HG02623 (cell line): ENCODE measurements around the gene ARFGEF2.
"Not testable (repeated sequence)": the region's sequence is repeated elsewhere in the genome, so short reads cannot be mapped to it uniquely, and the experiment has no call there.

ENCODE experiments used
- ATAC-seq: cut with Tn5 transposase; IDR thresholded peaks from one replicate; pipeline ENCODE4 v1.9.1; 2021; ENCODE audit warnings: moderate library complexity; ENCODE audit not compliant: unreplicated experiment

The ARFGEF2 gene

GRCh38 chr20:48921168-48921882 lies at the start of gene ARFGEF2:
Gene ARFGEF2 (plus strand): TSS chr20:48921711. CDS start chr20:48921890, 179 bp downstream.
- peak; percentile 80 for ATAC-seq

- no peak for ATAC-seq
These were observed 46.1 kb upstream of the ARFGEF2 start for GRCh38 chr20:48875233-48875913.

- no peak for ATAC-seq
These were observed 45.6 kb upstream of the ARFGEF2 start for GRCh38 chr20:48875914-48876240.

GRCh38 chr20:48877304-48877703 lies 44.2 kb upstream of the ARFGEF2 start:
- ATAC-seq = no peak

- ATAC-seq = no peak
These were observed 42.8 kb upstream of the ARFGEF2 start for GRCh38 chr20:48878534-48879248.

GRCh38 chr20:48879612-48880245 lies 41.8 kb upstream of the ARFGEF2 start:
- ATAC-seq = no peak

GRCh38 chr20:48880331-48880730 lies 41.2 kb upstream of the ARFGEF2 start:
- no peak for ATAC-seq

- no peak for ATAC-seq
These were observed 40.4 kb upstream of the ARFGEF2 start for GRCh38 chr20:48880981-48881657.

GRCh38 chr20:48885237-48885636 lies 36.3 kb upstream of the ARFGEF2 start:
- ATAC-seq = no peak

- ATAC-seq = no peak
These were observed 35.3 kb upstream of the ARFGEF2 start for GRCh38 chr20:48886194-48886593.

GRCh38 chr20:48886811-48887210 lies 34.7 kb upstream of the ARFGEF2 start:
- no peak for ATAC-seq

- ATAC-seq = not testable (repeated sequence)
These were observed 33.0 kb upstream of the ARFGEF2 start for GRCh38 chr20:48888517-48888916.

- no peak for ATAC-seq
These were observed 32.2 kb upstream of the ARFGEF2 start for GRCh38 chr20:48889140-48889790.

- no peak for ATAC-seq
These were observed 30.1 kb upstream of the ARFGEF2 start for GRCh38 chr20:48891235-48892048.

GRCh38 chr20:48892049-48892470 lies 29.5 kb upstream of the ARFGEF2 start:
- ATAC-seq = no peak

GRCh38 chr20:48892891-48893290 lies 28.6 kb upstream of the ARFGEF2 start:
- no peak for ATAC-seq

- ATAC-seq = no peak
These were observed 28.1 kb upstream of the ARFGEF2 start for GRCh38 chr20:48893374-48893773.

- no peak for ATAC-seq
These were observed 24.1 kb upstream of the ARFGEF2 start for GRCh38 chr20:48897305-48898010.

- no peak for ATAC-seq
These were observed 23.3 kb upstream of the ARFGEF2 start for GRCh38 chr20:48898210-48898609.
